VCaP (cell line): ENCODE results near the gene NEDD4L.

Experiments
- H3K27ac ChIP-seq: fragments of 450-650 bp; 2 replicates; pipeline ENCODE4 v1.5.1; 2017
- CTCF ChIP-seq: fragments of 450-650 bp; conservative IDR thresholded peaks from 2 replicates; pipeline ENCODE4 v1.5.1; 2017; ENCODE audit warnings: mild to moderate bottlenecking, moderate library complexity

Gene NEDD4L

GRCh38 chr18:58175786-58176176, 131.8 kb downstream of the NEDD4L start:
- no peak for TF ChIP-seq CTCF

DNA sequence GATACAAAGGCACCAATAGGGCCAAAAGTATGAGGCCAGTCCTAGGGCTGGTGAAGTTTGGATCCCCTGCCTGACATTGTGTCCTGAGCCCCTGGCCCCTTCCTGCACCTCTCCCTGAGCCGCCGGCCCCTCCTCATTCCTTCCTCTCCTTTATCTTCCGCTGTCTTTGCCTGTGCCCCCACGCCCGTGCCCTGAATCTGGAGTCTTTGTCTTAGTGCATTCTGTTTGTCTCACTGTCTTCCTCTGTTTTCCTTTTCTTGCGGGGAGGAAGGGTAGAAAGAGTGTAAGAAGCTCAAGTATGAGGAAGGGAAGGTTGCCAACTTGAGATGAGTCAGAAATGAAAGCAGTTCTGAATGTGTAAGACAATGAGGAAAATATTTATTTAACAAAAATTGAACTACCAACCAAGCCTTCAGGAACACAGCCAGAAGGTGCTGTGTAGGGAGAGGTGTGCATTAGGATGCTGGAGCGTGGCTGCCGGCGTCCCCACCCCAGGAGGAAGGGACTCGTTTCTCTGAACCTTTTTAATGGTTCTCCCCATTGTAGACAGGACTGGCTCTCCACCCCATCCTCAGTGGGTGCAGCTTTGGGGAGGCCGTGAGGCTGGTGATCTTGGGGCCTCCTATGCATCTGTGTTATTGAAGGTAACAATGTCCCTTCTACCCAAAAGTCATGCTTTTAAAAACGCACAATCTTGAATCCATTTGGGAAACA, 133.1 kb downstream of the NEDD4L start:
- peak overlapping the region; percentile 94 for H3K27ac ChIP-seq
- TF ChIP-seq CTCF = no peak

More at GRCh38 chr18:58175786-58176176, 131.8 kb downstream of the NEDD4L start:
- H3K27ac ChIP-seq = peak overlapping the region; percentile 94

- peak overlapping the region; percentile 94 for H3K27ac ChIP-seq
- no peak for TF ChIP-seq CTCF
Measured at GRCh38 chr18:58177896-58178470, 134.0 kb downstream of the NEDD4L start.

- H3K27ac ChIP-seq = peak overlapping the region; percentile 94
- no peak for TF ChIP-seq CTCF
Measured at GRCh38 chr18:58178511-58178910, 134.5 kb downstream of the NEDD4L start.

GRCh38 chr18:58180172-58180571, 136.1 kb downstream of the NEDD4L start:
- TF ChIP-seq CTCF = no peak
- H3K27ac ChIP-seq = peak overlapping the region; percentile 94

DNA sequence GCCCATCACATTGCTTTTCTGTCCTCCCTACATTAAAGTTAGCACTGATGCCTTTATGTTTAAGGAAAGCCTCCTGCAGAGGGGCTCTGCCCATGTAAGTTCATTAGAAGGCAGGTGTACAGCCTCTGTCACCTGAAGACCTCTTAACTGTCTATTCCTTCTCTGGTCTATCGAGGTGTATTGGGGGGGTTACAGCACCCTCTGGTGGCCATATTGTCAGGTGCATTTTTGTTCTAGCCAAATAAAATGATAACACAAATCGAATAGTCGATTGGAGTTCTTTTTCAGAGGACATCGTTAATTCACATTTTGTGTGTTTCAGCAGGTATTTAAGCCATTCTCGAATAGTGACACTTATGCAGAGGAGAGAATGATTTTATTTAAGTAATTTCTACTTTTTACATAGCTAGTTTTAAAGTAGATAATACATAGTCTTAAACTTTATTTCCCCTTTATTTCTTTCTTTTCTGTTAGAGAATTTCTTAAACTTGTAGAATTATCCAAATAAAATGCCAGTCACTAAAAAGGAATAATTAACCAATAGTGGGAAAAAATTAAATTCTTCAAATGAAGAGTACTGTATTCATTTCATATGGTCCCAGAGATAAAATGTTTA, 136.8 kb downstream of the NEDD4L start:
- TF ChIP-seq CTCF = peak; percentile 92

DNA sequence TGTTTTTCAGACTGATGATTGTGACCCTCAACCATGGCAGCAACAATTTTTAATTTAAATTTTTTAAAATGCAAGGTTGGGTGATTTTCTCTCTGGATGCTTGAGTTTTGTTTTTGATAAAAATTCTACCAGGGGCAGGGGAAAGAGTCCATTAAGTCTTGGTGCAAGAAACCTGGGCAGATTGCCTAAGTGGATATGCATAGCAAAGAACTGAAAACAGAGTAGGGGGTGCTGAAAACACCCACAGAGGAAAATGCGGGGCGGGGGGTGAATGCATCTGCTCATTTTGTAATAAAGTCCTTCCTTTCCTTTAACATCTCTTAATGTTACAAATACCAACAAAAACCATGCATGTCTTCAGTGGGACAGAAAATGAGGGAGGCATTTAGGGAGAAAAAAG, 138.0 kb downstream of the NEDD4L start:
- peak overlapping the region; percentile 94 for H3K27ac ChIP-seq
- TF ChIP-seq CTCF = no peak

More for the DNA sequence above, 136.8 kb downstream of the NEDD4L start:
- peak overlapping the region; percentile 94 for H3K27ac ChIP-seq
